HEK293T (cell line): ENCODE results near the gene COQ8A.

ENCODE experiments used
- CTCF ChIA-PET: fragments of 350-600 bp; formaldehyde crosslinking; extraction: SDS; loops from one replicate; lab custom pipeline; 2021; ENCODE audit warnings: antibody characterized with exemption, inconsistent platforms; lab: Yijun Ruan, JAX
- POLR2A ChIA-PET: fragments of 350-600 bp; formaldehyde crosslinking; extraction: SDS; loops from one replicate; lab custom pipeline; 2020; ENCODE audit warnings: antibody characterized with exemption, inconsistent platforms; lab: Yijun Ruan, JAX
- DNase-seq: peaks from one replicate; pipeline ENCODE4 v3.0.0; 2012; ENCODE audit warnings: mixed read lengths; ENCODE audit errors: extremely low spot score
- ARNT ChIP-seq: fragments of 450-650 bp; IDR thresholded peaks from 2 replicates; pipeline ENCODE4 v1.6.1; 2017; ENCODE audit warnings: mild to moderate bottlenecking
- BHLHE40 ChIP-seq: fragments of 450-650 bp; IDR thresholded peaks from 2 replicates; pipeline ENCODE4 v1.6.1; 2016; ENCODE audit warnings: mild to moderate bottlenecking, moderate library complexity, borderline replicate concordance
- CTBP1 ChIP-seq: fragments of 450-650 bp; IDR thresholded peaks from 2 replicates; pipeline ENCODE4 v1.6.1; 2016; ENCODE audit warnings: borderline replicate concordance
- ELF4 ChIP-seq: fragments of 450-650 bp; IDR thresholded peaks from 2 replicates; pipeline ENCODE4 v1.6.1; 2017; ENCODE audit warnings: antibody characterized with exemption
- FOXA1 ChIP-seq: fragments of 450-650 bp; IDR thresholded peaks from 2 replicates; pipeline ENCODE4 v1.6.1; 2016; ENCODE audit warnings: mild to moderate bottlenecking
- FOXK2 ChIP-seq: fragments of 450-650 bp; IDR thresholded peaks from 2 replicates; pipeline ENCODE4 v1.6.1; 2016; ENCODE audit warnings: mild to moderate bottlenecking
- FOXM1 ChIP-seq: fragments of 450-650 bp; IDR thresholded peaks from 2 replicates; pipeline ENCODE4 v1.6.1; 2017; ENCODE audit warnings: mild to moderate bottlenecking, borderline replicate concordance
- HDGF ChIP-seq: fragments of 450-650 bp; IDR thresholded peaks from 2 replicates; pipeline ENCODE4 v1.6.1; 2017; ENCODE audit warnings: antibody characterized with exemption, borderline replicate concordance
- L3MBTL2 ChIP-seq: fragments of 450-650 bp; conservative IDR thresholded peaks from 2 replicates; pipeline ENCODE4 v1.6.1; 2016; ENCODE audit warnings: mild to moderate bottlenecking
- LEF1 ChIP-seq: fragments of 450-650 bp; IDR thresholded peaks from 2 replicates; pipeline ENCODE4 v1.6.1; 2017; ENCODE audit warnings: mild to moderate bottlenecking, borderline replicate concordance
- NFRKB ChIP-seq: fragments of 450-650 bp; IDR thresholded peaks from 2 replicates; pipeline ENCODE4 v1.6.1; 2016; ENCODE audit warnings: mild to moderate bottlenecking, moderate library complexity
- PKNOX1 ChIP-seq: fragments of 450-650 bp; IDR thresholded peaks from 2 replicates; pipeline ENCODE4 v1.6.1; 2016
- SP1 ChIP-seq: fragments of 450-650 bp; IDR thresholded peaks from 2 replicates; pipeline ENCODE4 v1.6.1; 2017
- SUZ12 ChIP-seq: fragments of 450-650 bp; IDR thresholded peaks from 2 replicates; pipeline ENCODE4 v1.6.1; 2016; ENCODE audit warnings: mild to moderate bottlenecking
- TARDBP ChIP-seq: fragments of 450-650 bp; IDR thresholded peaks from 2 replicates; pipeline ENCODE4 v1.6.1; 2016
- ZNF384 ChIP-seq: fragments of 450-650 bp; IDR thresholded peaks from 2 replicates; pipeline ENCODE4 v1.6.1; 2016

Gene COQ8A

GRCh38 chr1:226940029-226940805 is at the start of gene COQ8A:
Gene COQ8A, plus strand, starts transcription at chr1:226940294. Its CDS starts 21,092 bp downstream, at chr1:226961386.
- TF ChIP-seq HDGF: peak; percentile 78; the same call in 1 of the 2 replicates
- TF ChIP-seq FOXA1: no peak
- TF ChIP-seq L3MBTL2: peak; percentile 96
- no peak for TF ChIP-seq CTBP1
- peak; percentile 99 for DNase-seq
- CTCF ChIA-PET: interaction anchor here (3.1 kb wide), 1 partner anchor 27 kb away, joined by 14 read pairs; no protein-coding TSS in a partner anchor
- POLR2A ChIA-PET: interaction anchor here (0.6 to 2.1 kb wide), 12 partner anchors 10 to 499 kb away, joined by 3 to 12 read pairs (median 3); partner anchors contain the start of gene CDC42BPA

- DNase-seq: no peak
- TF ChIP-seq L3MBTL2 (no peak), LEF1 (no peak), CTBP1 (no peak), FOXM1 (no peak), HDGF (no peak), FOXK2 (no peak), SP1 (no peak), ARNT (no peak), ZNF384 (no peak), PKNOX1 (no peak), NFRKB (no peak), TARDBP (no peak), FOXA1 (no peak), ELF4 (no peak), BHLHE40 (no peak), SUZ12 (no peak)
- CTCF ChIA-PET: no interaction called here
- POLR2A ChIA-PET: interaction anchor here (1.3 kb wide), 1 partner anchor 20 kb away, joined by 3 read pairs; the partner anchor contains the start of gene PSEN2
These were observed 49.6 kb upstream of the COQ8A start for GRCh38 chr1:226890331-226891108.

GRCh38 chr1:226891346-226891745 is 48.7 kb upstream of the COQ8A start:
- ChIA-PET CTCF (no interaction called here), POLR2A (no interaction called here)
- TF ChIP-seq PKNOX1: no peak
- no peak for TF ChIP-seq ZNF384
- no peak for TF ChIP-seq LEF1
- TF ChIP-seq NFRKB: no peak
- TF ChIP-seq ARNT: no peak
- TF ChIP-seq FOXK2: no peak
- TF ChIP-seq TARDBP: no peak
- TF ChIP-seq SUZ12: no peak
- DNase-seq: no peak

- CTCF ChIA-PET: no interaction called here
- POLR2A ChIA-PET: no interaction called here
- TF ChIP-seq SUZ12 (no peak), NFRKB (no peak)
- no peak for DNase-seq
These were observed 48.1 kb upstream of the COQ8A start for GRCh38 chr1:226891846-226892523.

- CTCF ChIA-PET: no interaction called here
- no peak for TF ChIP-seq SUZ12
- TF ChIP-seq LEF1: no peak
- TF ChIP-seq FOXK2: no peak
- no peak for TF ChIP-seq ZNF384
- no peak for TF ChIP-seq ELF4
- TF ChIP-seq CTBP1: no peak
- no peak for TF ChIP-seq TARDBP
- TF ChIP-seq BHLHE40: no peak
- TF ChIP-seq FOXA1: no peak
- TF ChIP-seq HDGF: no peak
- no peak for TF ChIP-seq ARNT
- TF ChIP-seq L3MBTL2: no peak
- TF ChIP-seq SP1: no peak
- TF ChIP-seq NFRKB: no peak
- TF ChIP-seq FOXM1: no peak
- TF ChIP-seq PKNOX1: no peak
- POLR2A ChIA-PET: no interaction called here
- DNase-seq: no peak
These were observed 47.6 kb upstream of the COQ8A start for GRCh38 chr1:226892524-226892875.
